Measurements from ENCODE around the gene SLC19A1. TPM values are rescaled to one million over a fixed set of nuclear protein-coding genes. Genes with fewer than 3 reads are reported as not detected.
A peak's percentile ranks its signal among the peaks of the same experiment; 100 is the strongest.

The SLC19A1 gene
- total RNA-seq, 1 experiment from 2014 or later, result 25.0 TPM

DNA sequence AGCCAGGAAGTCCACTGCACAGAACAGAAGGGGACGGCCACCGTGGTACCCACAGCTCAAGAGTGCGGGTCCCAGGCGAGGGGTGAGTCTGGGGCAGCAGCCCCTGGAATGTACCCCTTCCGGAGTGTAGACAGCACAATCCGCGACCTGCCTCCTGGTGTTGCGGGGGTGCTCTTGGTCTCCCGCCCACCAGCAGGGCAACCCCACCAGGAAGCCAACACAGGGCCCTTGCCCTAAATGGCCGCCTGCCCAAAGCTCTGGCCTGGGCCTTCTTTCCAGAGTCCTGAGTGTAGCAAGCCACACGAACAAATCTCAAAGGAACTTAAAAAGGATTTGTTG lies 1.1 kb upstream of the SLC19A1 start:
- TF ChIP-seq EZH2 (IDR thresholded peaks at IDR 0.05; ENCODE audit: low read depth), result no peak
- TF ChIP-seq, protein P1, sequence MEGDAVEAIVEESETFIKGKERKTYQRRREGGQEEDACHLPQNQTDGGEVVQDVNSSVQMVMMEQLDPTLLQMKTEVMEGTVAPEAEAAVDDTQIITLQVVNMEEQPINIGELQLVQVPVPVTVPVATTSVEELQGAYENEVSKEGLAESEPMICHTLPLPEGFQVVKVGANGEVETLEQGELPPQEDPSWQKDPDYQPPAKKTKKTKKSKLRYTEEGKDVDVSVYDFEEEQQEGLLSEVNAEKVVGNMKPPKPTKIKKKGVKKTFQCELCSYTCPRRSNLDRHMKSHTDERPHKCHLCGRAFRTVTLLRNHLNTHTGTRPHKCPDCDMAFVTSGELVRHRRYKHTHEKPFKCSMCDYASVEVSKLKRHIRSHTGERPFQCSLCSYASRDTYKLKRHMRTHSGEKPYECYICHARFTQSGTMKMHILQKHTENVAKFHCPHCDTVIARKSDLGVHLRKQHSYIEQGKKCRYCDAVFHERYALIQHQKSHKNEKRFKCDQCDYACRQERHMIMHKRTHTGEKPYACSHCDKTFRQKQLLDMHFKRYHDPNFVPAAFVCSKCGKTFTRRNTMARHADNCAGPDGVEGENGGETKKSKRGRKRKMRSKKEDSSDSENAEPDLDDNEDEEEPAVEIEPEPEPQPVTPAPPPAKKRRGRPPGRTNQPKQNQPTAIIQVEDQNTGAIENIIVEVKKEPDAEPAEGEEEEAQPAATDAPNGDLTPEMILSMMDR (conservative IDR thresholded peaks at IDR 0.05), result no peak
- Histone ChIP-seq H3K27me3 (ENCODE audit: insufficient read depth, low read depth) (no peaks in the 10 kb centered on the region), H3K4me1 (replicated peaks; ENCODE audit: insufficient read depth) (0 out of 2 replicates have a peak, but pooled peaks cover 6% of the 10 kb centered on the region), H3K9me2 (ENCODE audit: insufficient read depth) (no peaks in the 10 kb centered on the region), H4K20me1 (ENCODE audit: insufficient read depth) (no peaks in the 10 kb centered on the region), H3K27ac (no peak overlapping the region), H3K9me3 (ENCODE audit: insufficient read depth, low read depth) (no peaks in the 10 kb centered on the region), H3K4me3 (no peak overlapping the region), H3K79me2 (ENCODE audit: low read depth) (peaks cover 20% of the 10 kb centered on the region), H3K4me2 (no peak overlapping the region), H2AFZ (no peak overlapping the region), H3K36me3 (ENCODE audit: low read depth) (no peaks in the 10 kb centered on the region), H3F3A (ENCODE audit: insufficient read depth, low read depth) (no peaks in the 10 kb centered on the region)
- ChIA-PET POLR2A (ENCODE audit: unreplicated experiment) (no interaction called here), CTCF (no interaction called here)
- no TSS peak for BruUV-seq (replicated peaks)
- intact Hi-C loops (cut with micrococcal nuclease; ENCODE audit: unreplicated experiment), result no loop called here
- no peak for DNase-seq

DNA sequence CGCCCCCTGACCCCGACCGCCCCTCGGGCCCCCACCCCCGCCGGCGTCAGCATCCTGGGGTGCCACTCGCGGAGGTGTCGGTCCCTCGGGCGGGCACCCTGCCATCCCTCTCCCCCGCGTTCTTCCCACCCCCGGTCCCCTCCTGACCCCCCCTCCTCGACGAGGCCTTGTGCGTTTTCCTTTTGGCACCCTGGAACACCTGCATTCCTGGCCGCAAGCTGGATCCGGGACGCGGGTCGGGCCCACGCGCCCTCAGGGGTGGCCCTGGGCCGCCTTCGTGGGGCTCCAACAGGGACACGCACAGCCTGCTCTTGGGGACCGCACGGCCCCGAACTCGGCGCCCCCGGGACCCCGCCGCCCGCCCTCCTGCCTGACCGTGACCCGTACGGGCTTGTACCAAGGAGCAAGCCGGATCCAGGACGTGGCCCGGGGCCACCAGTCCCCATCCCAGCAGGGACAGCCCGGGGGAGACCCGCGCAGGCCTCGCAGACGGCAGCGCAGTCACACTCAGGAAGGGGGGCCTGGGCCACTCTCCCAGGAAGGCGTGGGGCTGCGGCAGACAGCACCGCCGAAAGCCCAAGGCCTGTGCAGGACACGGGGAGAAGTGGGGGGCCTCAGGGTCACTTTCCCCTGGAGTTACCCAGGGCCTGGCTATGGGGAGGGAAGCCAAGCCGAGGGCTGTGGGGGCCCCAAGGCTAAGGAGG lies 579 bp upstream of the SLC19A1 start:
- H3K4me3 ChIP-seq, result peak overlapping the region; percentile 73; the same call in 1 of the 2 replicates
- H3K79me2 ChIP-seq (ENCODE audit: low read depth), result peaks cover 20% of the 10 kb centered on the region
- no peak overlapping the region for H2AFZ ChIP-seq
- H3F3A ChIP-seq (ENCODE audit: insufficient read depth, low read depth), result no peaks in the 10 kb centered on the region
- no peaks in the 10 kb centered on the region for H3K9me2 ChIP-seq (ENCODE audit: insufficient read depth)
- BruUV-seq (replicated peaks), result TSS peak; percentile 51
- H3K27me3 ChIP-seq (ENCODE audit: insufficient read depth, low read depth), result no peaks in the 10 kb centered on the region
- no peak for DNase-seq
- 0 out of 2 replicates have a peak, but pooled peaks cover 6% of the 10 kb centered on the region for H3K4me1 ChIP-seq (replicated peaks; ENCODE audit: insufficient read depth)
- POLR2A ChIA-PET (ENCODE audit: unreplicated experiment), result no interaction called here
- H3K36me3 ChIP-seq (ENCODE audit: low read depth), result no peaks in the 10 kb centered on the region
- no peaks in the 10 kb centered on the region for H4K20me1 ChIP-seq (ENCODE audit: insufficient read depth)
- TF ChIP-seq EZH2 (IDR thresholded peaks at IDR 0.05; ENCODE audit: low read depth), result no peak
- TF ChIP-seq, protein P1 (conservative IDR thresholded peaks at IDR 0.05), result no peak
- H3K9me3 ChIP-seq (ENCODE audit: insufficient read depth, low read depth), result no peaks in the 10 kb centered on the region
- no peak overlapping the region for H3K27ac ChIP-seq
- CTCF ChIA-PET, result interaction anchor here (0.6 kb wide), 1 partner anchor 15 kb away, joined by 4 read pairs; no protein-coding TSS in a partner anchor
- H3K4me2 ChIP-seq, result peak overlapping the region; percentile 68
- intact Hi-C loops (cut with micrococcal nuclease; ENCODE audit: unreplicated experiment), result no loop called here

DNA sequence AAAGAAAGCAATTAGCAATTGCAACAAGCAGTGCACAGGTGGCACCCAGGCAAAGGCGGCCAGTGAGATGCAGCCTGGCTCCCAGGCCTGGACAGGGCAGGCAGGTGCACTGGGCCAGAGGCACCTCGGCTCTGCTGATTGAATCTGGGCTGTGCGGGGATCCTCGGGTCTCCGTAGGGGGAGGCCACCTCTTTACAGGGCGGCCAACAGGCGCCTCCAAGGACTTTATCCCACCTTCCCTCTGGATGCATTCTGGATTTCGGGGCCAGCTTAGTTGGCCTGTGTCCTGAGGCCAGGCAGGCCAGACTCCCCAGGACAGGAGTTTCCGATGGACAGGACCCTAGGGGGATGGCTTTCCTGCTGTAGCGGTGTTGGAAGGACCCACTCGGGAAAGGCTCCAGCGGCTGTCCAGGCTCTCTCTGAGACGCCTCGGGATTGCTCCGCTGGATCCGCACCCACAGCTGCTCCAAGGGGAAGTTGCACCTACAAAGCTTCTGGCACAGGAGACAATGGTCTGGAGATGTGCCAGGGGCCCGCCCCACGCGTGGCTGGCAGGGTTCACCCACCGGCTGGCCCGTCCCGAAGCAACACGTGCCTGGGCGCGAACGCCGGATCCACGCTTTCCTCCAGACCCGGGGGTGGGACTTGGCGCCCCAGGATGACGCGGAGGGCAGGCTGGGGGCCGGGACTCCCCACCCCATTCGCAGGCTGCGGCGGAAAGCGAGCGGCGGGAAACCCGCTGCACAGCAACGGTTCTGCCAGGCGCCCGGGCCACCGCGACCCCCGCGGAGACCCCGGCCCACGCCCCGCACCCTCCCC lies 810 bp downstream of the SLC19A1 start:
- TSS peak; percentile 63 for BruUV-seq (replicated peaks)
- POLR2A ChIA-PET (ENCODE audit: unreplicated experiment), result no interaction called here

More for the DNA sequence above, 810 bp downstream of the SLC19A1 start:
- intact Hi-C loops (cut with micrococcal nuclease; ENCODE audit: unreplicated experiment), result no loop called here
- Histone ChIP-seq H3K4me3 (peak overlapping the region; percentile 73), H2AFZ (peak overlapping the region; percentile 74), H3K27me3 (ENCODE audit: insufficient read depth, low read depth) (no peaks in the 10 kb centered on the region), H3K79me2 (ENCODE audit: low read depth) (peaks cover 20% of the 10 kb centered on the region), H3K4me1 (replicated peaks; ENCODE audit: insufficient read depth) (0 out of 2 replicates have a peak, but pooled peaks cover 6% of the 10 kb centered on the region), H3K27ac (no peak overlapping the region), H3K9me3 (ENCODE audit: insufficient read depth, low read depth) (no peaks in the 10 kb centered on the region), H3K4me2 (peak overlapping the region; percentile 89), H3F3A (ENCODE audit: insufficient read depth, low read depth) (no peaks in the 10 kb centered on the region), H3K9me2 (ENCODE audit: insufficient read depth) (no peaks in the 10 kb centered on the region), H3K36me3 (ENCODE audit: low read depth) (no peaks in the 10 kb centered on the region), H4K20me1 (ENCODE audit: insufficient read depth) (no peaks in the 10 kb centered on the region)
- peak in 1 of 2 experiments; percentile 53 for DNase-seq
- TF ChIP-seq, protein P1 (conservative IDR thresholded peaks at IDR 0.05), result no peak
- no peak for TF ChIP-seq EZH2 (IDR thresholded peaks at IDR 0.05; ENCODE audit: low read depth)
- CTCF ChIA-PET, result interaction anchor here (0.6 kb wide), 1 partner anchor 401 kb away, joined by 3 read pairs; no protein-coding TSS in a partner anchor

All from PC-9 (cell line).